ENCODE data around the gene MUC5B.
"Not testable (repeated sequence)": the region's sequence is repeated elsewhere in the genome, so short reads cannot be mapped to it uniquely, and the experiment has no call there.

Gene MUC5B

GRCh38 chr11:1179641-1180040, 43.2 kb upstream of the MUC5B start:
- no peak for DNase-seq (ENCODE audit: extremely low read depth, insufficient read length)
- no peaks in the 10 kb centered on the region for H3K27me3 ChIP-seq (replicated peaks; ENCODE audit: control insufficient read depth, insufficient read depth, low read length)
- H3K4me3 ChIP-seq (replicated peaks; ENCODE audit: low read depth, low read length): no peak overlapping the region
- no peak for TF ChIP-seq CTCF (IDR thresholded peaks at IDR 0.05; ENCODE audit: insufficient read depth, low read length, poor library complexity, severe bottlenecking)
- no peaks in the 10 kb centered on the region for H3K36me3 ChIP-seq (ENCODE audit: control insufficient read depth, insufficient read depth, low read length)

- peak; percentile 3 for DNase-seq (ENCODE audit: extremely low read depth, insufficient read length)
- TF ChIP-seq CTCF (IDR thresholded peaks at IDR 0.05; ENCODE audit: insufficient read depth, low read length, poor library complexity, severe bottlenecking): no peak
- H3K4me3 ChIP-seq (replicated peaks; ENCODE audit: low read depth, low read length): no peak overlapping the region
- no peaks in the 10 kb centered on the region for H3K36me3 ChIP-seq (ENCODE audit: control insufficient read depth, insufficient read depth, low read length)
- H3K27me3 ChIP-seq (replicated peaks; ENCODE audit: control insufficient read depth, insufficient read depth, low read length): no peaks in the 10 kb centered on the region
Observed at GRCh38 chr11:1180171-1180570, 42.7 kb upstream of the MUC5B start.

DNA sequence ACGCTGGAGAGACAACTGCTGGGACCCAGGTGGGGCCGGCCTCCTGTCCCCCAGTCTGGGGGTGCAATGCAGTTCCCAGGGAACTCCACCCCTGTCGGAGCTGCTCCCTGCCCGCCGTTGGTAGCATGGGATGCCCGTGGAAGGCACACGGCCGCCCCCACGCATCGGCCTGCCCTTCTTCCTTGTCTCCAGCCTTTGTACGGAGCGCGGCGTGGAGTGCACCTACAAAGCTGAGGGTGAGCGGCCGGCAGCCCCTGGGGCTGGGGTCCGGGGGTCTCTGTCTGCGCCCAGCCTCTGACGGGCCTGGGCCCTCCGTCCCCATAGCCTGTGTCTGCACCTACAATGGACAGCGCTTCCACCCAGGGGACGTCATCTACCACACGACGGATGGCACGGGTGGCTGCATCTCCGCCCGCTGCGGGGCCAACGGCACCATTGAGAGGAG, 41.9 kb upstream of the MUC5B start:
- no peak for TF ChIP-seq CTCF (IDR thresholded peaks at IDR 0.05; ENCODE audit: insufficient read depth, low read length, poor library complexity, severe bottlenecking)
- no peaks in the 10 kb centered on the region for H3K27me3 ChIP-seq (replicated peaks; ENCODE audit: control insufficient read depth, insufficient read depth, low read length)
- no peak for DNase-seq (ENCODE audit: extremely low read depth, insufficient read length)
- no peak overlapping the region for H3K4me3 ChIP-seq (replicated peaks; ENCODE audit: low read depth, low read length)
- H3K36me3 ChIP-seq (ENCODE audit: control insufficient read depth, insufficient read depth, low read length): no peaks in the 10 kb centered on the region

- Histone ChIP-seq H3K27me3 (replicated peaks; ENCODE audit: control insufficient read depth, insufficient read depth, low read length) (no peaks in the 10 kb centered on the region), H3K4me3 (replicated peaks; ENCODE audit: low read depth, low read length) (no peak overlapping the region), H3K36me3 (ENCODE audit: control insufficient read depth, insufficient read depth, low read length) (no peaks in the 10 kb centered on the region)
- TF ChIP-seq CTCF (IDR thresholded peaks at IDR 0.05; ENCODE audit: insufficient read depth, low read length, poor library complexity, severe bottlenecking): no peak
- peak; percentile 1 for DNase-seq (ENCODE audit: extremely low read depth, insufficient read length)
Observed at GRCh38 chr11:1181420-1181819, 41.4 kb upstream of the MUC5B start.

GRCh38 chr11:1181853-1182535, 40.9 kb upstream of the MUC5B start:
- Histone ChIP-seq H3K36me3 (ENCODE audit: control insufficient read depth, insufficient read depth, low read length) (no peaks in the 10 kb centered on the region), H3K4me3 (replicated peaks; ENCODE audit: low read depth, low read length) (no peak overlapping the region), H3K27me3 (replicated peaks; ENCODE audit: control insufficient read depth, insufficient read depth, low read length) (no peaks in the 10 kb centered on the region)
- DNase-seq (ENCODE audit: extremely low read depth, insufficient read length): peak; percentile 4
- TF ChIP-seq CTCF (IDR thresholded peaks at IDR 0.05; ENCODE audit: insufficient read depth, low read length, poor library complexity, severe bottlenecking): no peak

DNA sequence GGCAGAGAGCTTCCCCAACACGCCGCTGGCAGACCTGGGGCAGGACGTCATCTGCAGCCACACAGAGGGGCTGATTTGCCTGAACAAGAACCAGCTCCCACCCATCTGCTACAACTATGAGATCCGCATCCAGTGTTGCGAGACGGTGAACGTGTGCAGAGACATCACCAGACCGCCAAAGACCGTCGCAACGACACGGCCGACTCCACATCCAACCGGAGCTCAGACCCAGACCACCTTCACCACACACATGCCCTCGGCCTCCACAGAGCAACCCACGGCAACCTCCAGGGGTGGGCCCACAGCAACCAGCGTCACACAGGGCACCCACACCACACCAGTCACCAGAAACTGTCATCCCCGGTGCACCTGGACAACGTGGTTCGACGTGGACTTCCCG, 38.7 kb upstream of the MUC5B start:
- not testable (repeated sequence) for DNase-seq (ENCODE audit: extremely low read depth, insufficient read length); H3K36me3 ChIP-seq (ENCODE audit: control insufficient read depth, insufficient read depth, low read length); H3K4me3 ChIP-seq (replicated peaks; ENCODE audit: low read depth, low read length); H3K27me3 ChIP-seq (replicated peaks; ENCODE audit: control insufficient read depth, insufficient read depth, low read length)

- not testable (repeated sequence) for H3K36me3 ChIP-seq (ENCODE audit: control insufficient read depth, insufficient read depth, low read length); H3K27me3 ChIP-seq (replicated peaks; ENCODE audit: control insufficient read depth, insufficient read depth, low read length); DNase-seq (ENCODE audit: extremely low read depth, insufficient read length); H3K4me3 ChIP-seq (replicated peaks; ENCODE audit: low read depth, low read length)
Observed at GRCh38 chr11:1188451-1189130, 34.3 kb upstream of the MUC5B start.

GRCh38 chr11:1189816-1190215, 33.0 kb upstream of the MUC5B start:
- not testable (repeated sequence) for H3K27me3 ChIP-seq (replicated peaks; ENCODE audit: control insufficient read depth, insufficient read depth, low read length); H3K36me3 ChIP-seq (ENCODE audit: control insufficient read depth, insufficient read depth, low read length); DNase-seq (ENCODE audit: extremely low read depth, insufficient read length); H3K4me3 ChIP-seq (replicated peaks; ENCODE audit: low read depth, low read length)

Data from GM06990 (cell line).